IPS-15b (cell line): ENCODE data around the gene GNPTG.
A peak's percentile ranks its signal among the peaks of the same experiment; 100 is the strongest.

Source experiments
- H3K27me3 ChIP-seq: one replicate; pipeline ENCODE4 v1.6.1; 2013; ENCODE audit warnings: low read length; ENCODE audit not compliant: control insufficient read depth, insufficient read depth
- H3K36me3 ChIP-seq: one replicate; pipeline ENCODE4 v1.6.1; 2013; ENCODE audit warnings: low read length; ENCODE audit not compliant: control insufficient read depth, insufficient read depth
- H3K4me1 ChIP-seq: one replicate; pipeline ENCODE4 v1.6.1; 2013; ENCODE audit warnings: mild to moderate bottlenecking, low read length; ENCODE audit not compliant: control insufficient read depth, insufficient read depth
- H3K4me3 ChIP-seq: one replicate; pipeline ENCODE4 v1.5.1; 2013; ENCODE audit warnings: low read depth, low read length
- H3K9ac ChIP-seq: one replicate; pipeline ENCODE4 v1.6.1; 2013; ENCODE audit warnings: low read depth, mild to moderate bottlenecking, low read length
- H3K9me3 ChIP-seq: one replicate; pipeline ENCODE4 v1.6.1; 2013; ENCODE audit warnings: mild to moderate bottlenecking, low read length; ENCODE audit not compliant: control insufficient read depth, insufficient read depth

GNPTG gene

GRCh38 chr16:1312903-1313302, 38.8 kb upstream of the GNPTG start:
- H3K36me3 ChIP-seq, result peaks cover 52% of the 10 kb centered on the region
- H3K27me3 ChIP-seq, result no peaks in the 10 kb centered on the region
- H3K9ac ChIP-seq, result no peak overlapping the region
- H3K9me3 ChIP-seq, result no peaks in the 10 kb centered on the region
- no peak overlapping the region for H3K4me3 ChIP-seq
- H3K4me1 ChIP-seq, result no peaks in the 10 kb centered on the region

- Histone ChIP-seq H3K36me3 (peaks cover 59% of the 10 kb centered on the region), H3K4me1 (no peaks in the 10 kb centered on the region), H3K4me3 (no peak overlapping the region), H3K9ac (no peak overlapping the region), H3K27me3 (no peaks in the 10 kb centered on the region), H3K9me3 (no peaks in the 10 kb centered on the region)
Measured at GRCh38 chr16:1313721-1314369, 37.9 kb upstream of the GNPTG start.

- Histone ChIP-seq H3K9me3 (no peaks in the 10 kb centered on the region), H3K36me3 (peaks cover 66% of the 10 kb centered on the region), H3K4me3 (no peak overlapping the region), H3K4me1 (no peaks in the 10 kb centered on the region), H3K27me3 (no peaks in the 10 kb centered on the region), H3K9ac (no peak overlapping the region)
Measured at GRCh38 chr16:1314399-1315068, 37.2 kb upstream of the GNPTG start.

- Histone ChIP-seq H3K9me3 (no peaks in the 10 kb centered on the region), H3K9ac (no peak overlapping the region), H3K36me3 (peaks cover 73% of the 10 kb centered on the region), H3K4me3 (no peak overlapping the region), H3K27me3 (no peaks in the 10 kb centered on the region), H3K4me1 (no peaks in the 10 kb centered on the region)
Measured at GRCh38 chr16:1315081-1316032, 36.4 kb upstream of the GNPTG start.

GRCh38 chr16:1316033-1316405, 35.7 kb upstream of the GNPTG start:
- H3K36me3 ChIP-seq, result peaks cover 76% of the 10 kb centered on the region
- no peaks in the 10 kb centered on the region for H3K27me3 ChIP-seq
- no peak overlapping the region for H3K4me3 ChIP-seq
- no peak overlapping the region for H3K9ac ChIP-seq
- H3K9me3 ChIP-seq, result no peaks in the 10 kb centered on the region
- no peaks in the 10 kb centered on the region for H3K4me1 ChIP-seq

GRCh38 chr16:1317479-1318267, 34.1 kb upstream of the GNPTG start:
- Histone ChIP-seq H3K9me3 (no peaks in the 10 kb centered on the region), H3K36me3 (peaks cover 82% of the 10 kb centered on the region), H3K27me3 (no peaks in the 10 kb centered on the region), H3K4me1 (no peaks in the 10 kb centered on the region), H3K4me3 (no peak overlapping the region), H3K9ac (peak overlapping the region; percentile 24)

DNA sequence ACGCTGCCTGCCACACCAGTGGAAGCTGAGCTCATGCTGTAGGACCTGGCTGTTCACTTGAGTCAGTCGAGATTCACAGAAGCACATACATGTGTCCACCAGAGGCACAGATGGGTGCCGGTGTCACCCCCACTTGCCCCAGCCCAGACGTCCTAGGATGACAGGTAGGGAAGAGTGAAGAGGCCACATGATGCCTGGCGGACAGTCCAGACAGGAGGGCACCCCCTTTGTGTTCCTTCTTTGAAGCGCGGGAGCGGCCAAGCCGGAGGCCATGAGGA, 33.5 kb upstream of the GNPTG start:
- H3K4me1 ChIP-seq, result no peaks in the 10 kb centered on the region
- H3K9ac ChIP-seq, result peak overlapping the region; percentile 24
- no peak overlapping the region for H3K4me3 ChIP-seq
- H3K36me3 ChIP-seq, result peaks cover 79% of the 10 kb centered on the region
- H3K9me3 ChIP-seq, result no peaks in the 10 kb centered on the region
- H3K27me3 ChIP-seq, result no peaks in the 10 kb centered on the region

GRCh38 chr16:1319041-1319440, 32.7 kb upstream of the GNPTG start:
- Histone ChIP-seq H3K9me3 (no peaks in the 10 kb centered on the region), H3K27me3 (no peaks in the 10 kb centered on the region), H3K36me3 (peaks cover 85% of the 10 kb centered on the region), H3K4me1 (no peaks in the 10 kb centered on the region), H3K9ac (no peak overlapping the region), H3K4me3 (no peak overlapping the region)

DNA sequence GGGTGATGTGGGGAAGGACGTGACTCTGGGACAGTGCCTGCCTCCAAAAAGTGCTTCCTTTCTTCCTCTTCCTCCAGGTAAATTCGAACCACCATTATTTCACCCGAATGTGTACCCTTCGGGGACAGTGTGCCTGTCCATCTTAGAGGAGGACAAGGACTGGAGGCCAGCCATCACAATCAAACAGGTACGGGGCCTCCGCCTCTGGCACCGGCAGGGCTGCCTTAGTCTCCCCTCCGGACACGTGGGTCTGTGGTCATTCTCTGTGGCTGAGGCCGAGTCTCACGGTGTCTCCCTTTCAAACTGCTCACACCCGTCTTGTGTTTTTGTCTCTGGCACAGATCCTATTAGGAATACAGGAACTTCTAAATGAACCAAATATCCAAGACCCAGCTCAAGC, 31.6 kb upstream of the GNPTG start:
- Histone ChIP-seq H3K9ac (no peak overlapping the region), H3K36me3 (peaks cover 81% of the 10 kb centered on the region), H3K27me3 (no peaks in the 10 kb centered on the region), H3K9me3 (no peaks in the 10 kb centered on the region), H3K4me3 (no peak overlapping the region), H3K4me1 (no peaks in the 10 kb centered on the region)

DNA sequence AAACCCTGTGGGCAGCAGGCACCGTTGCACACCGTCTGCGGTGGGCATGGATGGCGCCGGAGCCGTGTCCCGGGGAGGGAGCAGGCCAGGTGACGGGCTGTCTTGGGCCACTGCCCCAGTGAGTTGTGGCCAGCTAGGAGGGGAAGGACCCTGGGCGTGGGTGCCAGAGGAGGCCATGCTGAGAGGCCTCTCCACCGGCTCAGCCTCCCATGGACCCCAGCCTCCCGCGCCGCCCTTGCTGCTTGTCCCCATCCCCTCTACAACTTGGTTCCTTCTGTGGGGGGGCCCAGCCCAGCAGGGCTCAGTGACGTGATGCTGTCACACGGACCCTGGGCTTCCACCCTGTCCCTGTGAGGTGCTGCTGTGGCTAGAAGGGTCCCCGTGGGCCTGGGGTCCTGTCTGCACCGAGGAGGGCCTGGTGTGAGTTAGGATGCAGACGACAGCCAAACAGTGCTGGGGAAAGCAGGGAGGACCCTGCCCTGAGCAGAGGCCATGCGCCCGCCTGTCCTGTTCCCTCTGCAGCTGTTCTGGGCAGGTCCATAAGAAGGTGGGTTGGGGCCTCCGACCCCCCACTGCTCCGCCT, 31.0 kb upstream of the GNPTG start:
- Histone ChIP-seq H3K4me3 (no peak overlapping the region), H3K9me3 (no peaks in the 10 kb centered on the region), H3K36me3 (peaks cover 77% of the 10 kb centered on the region), H3K4me1 (no peaks in the 10 kb centered on the region), H3K27me3 (no peaks in the 10 kb centered on the region), H3K9ac (no peak overlapping the region)

DNA sequence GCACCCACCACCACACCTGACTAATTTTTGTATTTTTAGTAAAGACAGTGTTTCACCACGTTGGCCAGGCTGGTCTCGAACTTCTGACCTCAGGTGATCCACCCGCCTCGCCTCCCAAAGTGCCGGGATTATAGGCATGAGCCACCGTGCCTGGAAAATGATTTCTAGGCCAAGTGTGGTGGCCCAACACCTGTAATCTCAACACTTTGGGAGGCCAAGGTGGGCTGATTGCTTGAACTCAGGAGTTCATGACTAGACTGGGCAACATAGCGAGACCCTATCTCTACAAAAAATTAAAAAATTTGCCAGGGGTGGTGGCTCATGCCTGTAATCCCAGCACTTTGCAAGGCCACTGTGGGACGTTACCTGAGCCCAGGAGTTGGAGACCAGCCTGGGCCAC, 29.3 kb upstream of the GNPTG start:
- no peaks in the 10 kb centered on the region for H3K9me3 ChIP-seq
- H3K27me3 ChIP-seq, result no peaks in the 10 kb centered on the region
- no peak overlapping the region for H3K4me3 ChIP-seq
- no peaks in the 10 kb centered on the region for H3K4me1 ChIP-seq
- no peak overlapping the region for H3K9ac ChIP-seq
- H3K36me3 ChIP-seq, result peaks cover 64% of the 10 kb centered on the region
